Measurements from ENCODE around the gene THUMPD1.
"Not testable (repeated sequence)": the region's sequence is repeated elsewhere in the genome, so short reads cannot be mapped to it uniquely, and the experiment has no call there.

DNA sequence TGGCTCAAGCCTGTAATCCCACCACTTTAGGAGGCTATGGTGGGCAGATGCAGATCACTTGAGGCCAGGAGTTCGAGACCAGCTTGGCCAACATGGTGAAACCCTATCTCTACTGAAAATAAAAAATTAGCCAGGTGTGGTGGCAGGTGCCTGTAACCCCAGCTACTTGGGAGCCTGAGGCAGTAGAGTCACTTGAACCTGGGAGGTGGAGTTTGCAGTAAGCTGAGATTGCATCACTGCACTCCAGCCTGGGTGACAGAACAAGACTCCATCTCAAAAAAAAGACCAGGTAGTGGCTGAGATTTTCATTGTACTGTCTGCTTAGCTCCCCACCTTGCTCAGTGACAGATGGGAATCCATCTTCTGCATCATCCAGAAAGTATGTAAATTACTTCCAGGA, 22.8 kb upstream of the THUMPD1 start:
- TF ChIP-seq, protein P1, sequence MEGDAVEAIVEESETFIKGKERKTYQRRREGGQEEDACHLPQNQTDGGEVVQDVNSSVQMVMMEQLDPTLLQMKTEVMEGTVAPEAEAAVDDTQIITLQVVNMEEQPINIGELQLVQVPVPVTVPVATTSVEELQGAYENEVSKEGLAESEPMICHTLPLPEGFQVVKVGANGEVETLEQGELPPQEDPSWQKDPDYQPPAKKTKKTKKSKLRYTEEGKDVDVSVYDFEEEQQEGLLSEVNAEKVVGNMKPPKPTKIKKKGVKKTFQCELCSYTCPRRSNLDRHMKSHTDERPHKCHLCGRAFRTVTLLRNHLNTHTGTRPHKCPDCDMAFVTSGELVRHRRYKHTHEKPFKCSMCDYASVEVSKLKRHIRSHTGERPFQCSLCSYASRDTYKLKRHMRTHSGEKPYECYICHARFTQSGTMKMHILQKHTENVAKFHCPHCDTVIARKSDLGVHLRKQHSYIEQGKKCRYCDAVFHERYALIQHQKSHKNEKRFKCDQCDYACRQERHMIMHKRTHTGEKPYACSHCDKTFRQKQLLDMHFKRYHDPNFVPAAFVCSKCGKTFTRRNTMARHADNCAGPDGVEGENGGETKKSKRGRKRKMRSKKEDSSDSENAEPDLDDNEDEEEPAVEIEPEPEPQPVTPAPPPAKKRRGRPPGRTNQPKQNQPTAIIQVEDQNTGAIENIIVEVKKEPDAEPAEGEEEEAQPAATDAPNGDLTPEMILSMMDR (IDR thresholded peaks at IDR 0.05 in 4 of 5, conservative IDR thresholded peaks at IDR 0.05 in 1 of 5): not testable (repeated sequence)
- TF ChIP-seq POLR2A (IDR thresholded peaks at IDR 0.05): not testable (repeated sequence)

Data from gastrocnemius medialis (tissue), 4 donors.